Head of caudate nucleus (tissue), 42 donors: ENCODE results near the gene GPR37.

ENCODE experiments used
- DNase-seq, 42 donors: peaks; one replicate each; pipeline versions ENCODE4 v3.0.0 to v3.0.0-alpha.2; 2020 to 2021; ENCODE audit warnings: mixed read lengths in 7 of 42
- intact Hi-C: fragments of 100-400 bp; cut with DNase I; formaldehyde crosslinking; loops from one replicate; pipeline ENCODE4 v1.15.0; 2022

GPR37 gene

DNA sequence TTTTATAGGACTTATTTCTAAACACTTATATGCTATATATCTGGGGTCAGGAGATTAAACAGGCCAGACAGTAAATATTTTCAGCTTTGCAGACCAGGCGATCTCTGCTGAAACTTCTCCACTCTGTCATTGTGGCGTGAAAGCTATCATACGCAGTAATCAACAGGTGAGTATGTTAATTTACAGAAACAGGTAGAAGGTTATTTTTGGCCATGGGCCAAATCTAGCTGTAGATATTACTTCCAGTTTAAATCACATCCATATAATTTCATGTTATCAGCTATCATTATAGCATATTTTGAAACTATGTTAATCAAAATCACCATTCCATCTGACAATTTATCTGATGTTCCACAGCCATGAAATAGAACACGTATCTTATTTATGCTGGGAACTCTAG is 67.8 kb downstream of the GPR37 start:
- no peak for DNase-seq
- intact Hi-C loops = no loop called here
